Mesothelial cell of epicardium (in vitro differentiated cells): ENCODE measurements around the gene SC5D. TPM values are rescaled to one million over a fixed set of nuclear protein-coding genes. Genes with fewer than 3 reads are reported as not detected.

Experiments
- DNase-seq, 2 experiments: peaks; one replicate each; pipeline ENCODE4 v3.0.0; 2021; ENCODE audit warnings: low spot score in 2 of 2; ENCODE audit not compliant: unreplicated experiment in 2 of 2
- H3K27ac Mint-ChIP-seq: 2 replicates; pipeline ENCODE4 v1.8.0; 2021; ENCODE audit warnings: mixed read lengths
- H3K27me3 Mint-ChIP-seq: 2 replicates; pipeline ENCODE4 v1.8.0; 2021; ENCODE audit warnings: low read depth, mixed read lengths
- H3K36me3 Mint-ChIP-seq: 2 replicates; pipeline ENCODE4 v1.8.0; 2021; ENCODE audit warnings: mixed read lengths
- H3K4me1 Mint-ChIP-seq: 2 replicates; pipeline ENCODE4 v1.8.0; 2021; ENCODE audit warnings: mixed read lengths
- H3K4me3 Mint-ChIP-seq: 2 replicates; pipeline ENCODE4 v1.8.0; 2021; ENCODE audit warnings: mild to moderate bottlenecking, moderate library complexity, mixed read lengths
- H3K9me3 Mint-ChIP-seq: 2 replicates; pipeline ENCODE4 v1.8.0; 2021; ENCODE audit warnings: mixed read lengths
- CTCF ChIP-seq: fragments of 200-600 bp; sonication (generic); IDR thresholded peaks from one replicate; pipeline ENCODE4 v1.5.0; 2021; ENCODE audit warnings: antibody characterized with exemption; ENCODE audit not compliant: unreplicated experiment
- total RNA-seq: library from RNA; stranded (reverse); gene quantifications from 3 replicates; pipeline ENCODE4 v1.2.1, GENCODE V29; 2021

Gene SC5D
- total RNA-seq, 1 donor from 2014 or later: 54.1 TPM

GRCh38 chr11:121328967-121329679 is 36.6 kb downstream of the SC5D start:
- Mint-ChIP-seq H3K4me1 (no peaks in the 10 kb centered on the region), H3K4me3 (no peak overlapping the region), H3K36me3 (no peaks in the 10 kb centered on the region), H3K27ac (no peak overlapping the region), H3K9me3 (peaks cover 5% of the 10 kb centered on the region), H3K27me3 (no peaks in the 10 kb centered on the region)
- TF ChIP-seq CTCF: no peak
- DNase-seq: no peak

GRCh38 chr11:121329781-121330395 is 37.3 kb downstream of the SC5D start:
- Mint-ChIP-seq H3K36me3 (no peaks in the 10 kb centered on the region), H3K27me3 (no peaks in the 10 kb centered on the region), H3K4me1 (no peaks in the 10 kb centered on the region), H3K27ac (no peak overlapping the region), H3K9me3 (peaks cover 5% of the 10 kb centered on the region), H3K4me3 (no peak overlapping the region)
- no peak for DNase-seq
- TF ChIP-seq CTCF: no peak

GRCh38 chr11:121330614-121331435 is 38.3 kb downstream of the SC5D start:
- Mint-ChIP-seq H3K9me3 (peaks cover 5% of the 10 kb centered on the region), H3K27ac (no peak overlapping the region), H3K4me1 (no peaks in the 10 kb centered on the region), H3K27me3 (no peaks in the 10 kb centered on the region), H3K36me3 (no peaks in the 10 kb centered on the region), H3K4me3 (no peak overlapping the region)
- DNase-seq: no peak
- TF ChIP-seq CTCF: no peak

- no peak overlapping the region for H3K4me3 Mint-ChIP-seq
- no peak for DNase-seq
- peaks cover 5% of the 10 kb centered on the region for H3K9me3 Mint-ChIP-seq
- H3K27ac Mint-ChIP-seq: no peak overlapping the region
- H3K27me3 Mint-ChIP-seq: peaks cover 8% of the 10 kb centered on the region
- H3K36me3 Mint-ChIP-seq: no peaks in the 10 kb centered on the region
- no peaks in the 10 kb centered on the region for H3K4me1 Mint-ChIP-seq
- TF ChIP-seq CTCF: no peak
Observed at GRCh38 chr11:121334973-121335710, 42.6 kb downstream of the SC5D start.

- TF ChIP-seq CTCF: no peak
- H3K4me1 Mint-ChIP-seq: no peaks in the 10 kb centered on the region
- H3K9me3 Mint-ChIP-seq: peaks cover 5% of the 10 kb centered on the region
- H3K36me3 Mint-ChIP-seq: no peaks in the 10 kb centered on the region
- no peak overlapping the region for H3K27ac Mint-ChIP-seq
- H3K4me3 Mint-ChIP-seq: no peak overlapping the region
- H3K27me3 Mint-ChIP-seq: peaks cover 8% of the 10 kb centered on the region
- DNase-seq: no peak
Observed at GRCh38 chr11:121336279-121336937, 43.8 kb downstream of the SC5D start.
